Mesodermal cell (in vitro differentiated cells): Measurements from ENCODE around the gene LEAP2.
"Not testable (repeated sequence)": the region's sequence is repeated elsewhere in the genome, so short reads cannot be mapped to it uniquely, and the experiment has no call there.

Experiments
- H3K27ac ChIP-seq: 2 replicates; pipeline ENCODE4 v1.7.0; 2013; ENCODE audit warnings: mild to moderate bottlenecking, low read depth, low read length, moderate library complexity; ENCODE audit not compliant: severe bottlenecking
- H3K36me3 ChIP-seq: 2 replicates; pipeline ENCODE4 v1.7.1; 2013; ENCODE audit warnings: mild to moderate bottlenecking, low read length, moderate library complexity; ENCODE audit not compliant: control insufficient read depth, insufficient read depth
- H3K4me1 ChIP-seq: one replicate; pipeline ENCODE4 v1.7.1; 2013; ENCODE audit warnings: mild to moderate bottlenecking, low read length; ENCODE audit not compliant: insufficient read depth, control insufficient read depth, poor library complexity, severe bottlenecking
- H3K4me3 ChIP-seq: 2 replicates; pipeline ENCODE4 v1.7.0; 2013; ENCODE audit warnings: low read length, control low read depth, mild to moderate bottlenecking; ENCODE audit not compliant: insufficient read depth, poor library complexity, severe bottlenecking; ENCODE audit errors: extremely low read depth
- H3K9me3 ChIP-seq: 2 replicates; pipeline ENCODE4 v1.7.1; 2013; ENCODE audit warnings: mild to moderate bottlenecking, low read length, moderate library complexity; ENCODE audit not compliant: control insufficient read depth
- WGBS, 2 experiments: methylation state at CpG; one replicate each; pipeline ENCODE4 v1.1.5; 2013; ENCODE audit warnings: missing lambda C conversion rate in 2 of 2; ENCODE audit not compliant: insufficient coverage in 2 of 2; 5-methylcytosine and 5-hydroxymethylcytosine counted together

LEAP2 gene

DNA sequence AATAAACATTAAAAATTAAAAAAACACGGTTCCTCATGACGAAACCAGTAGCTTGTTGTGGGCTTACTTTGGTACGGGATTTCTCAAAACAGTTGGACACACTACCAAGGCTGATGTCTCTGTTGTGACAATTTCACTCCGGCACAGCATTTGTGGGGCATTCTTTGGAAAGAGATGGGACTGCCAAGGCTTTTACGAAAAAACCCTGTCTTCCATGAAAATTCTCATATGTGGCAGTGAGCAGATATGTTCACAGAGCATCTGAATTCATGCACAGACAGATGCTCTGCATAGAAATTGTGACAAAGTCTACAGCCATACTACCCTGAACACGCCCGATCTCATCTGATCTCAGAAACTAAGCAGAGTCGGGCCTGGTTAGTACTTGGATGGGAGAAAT, 25.2 kb upstream of the LEAP2 start:
- Histone ChIP-seq H3K9me3 (no peaks in the 10 kb centered on the region), H3K36me3 (no peaks in the 10 kb centered on the region), H3K4me1 (no peaks in the 10 kb centered on the region), H3K27ac (no peak overlapping the region), H3K4me3 (no peak overlapping the region)
- WGBS, 2 experiments = 85 to 98% methylated on average over 2 to 7 of the region's 8 CpGs

DNA sequence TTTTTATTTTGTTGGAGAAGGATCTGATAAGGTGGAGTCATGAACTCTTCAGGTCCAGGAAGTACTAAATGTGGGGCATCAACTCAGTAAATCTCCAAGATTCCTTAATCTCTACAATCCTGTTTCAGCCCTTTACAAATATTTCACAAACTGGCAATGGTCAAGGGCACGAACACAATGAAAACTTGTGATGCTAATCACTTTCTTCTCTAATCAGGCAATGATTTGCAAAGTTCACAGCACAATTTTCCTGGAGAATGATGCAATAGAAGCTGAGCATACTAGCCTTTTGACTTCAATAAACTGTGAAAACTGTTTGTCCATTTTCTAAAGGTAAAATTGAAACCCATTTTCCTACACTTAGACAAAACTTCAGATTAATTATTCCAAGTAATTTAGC, 24.1 kb upstream of the LEAP2 start:
- H3K27ac ChIP-seq = no peak overlapping the region

DNA sequence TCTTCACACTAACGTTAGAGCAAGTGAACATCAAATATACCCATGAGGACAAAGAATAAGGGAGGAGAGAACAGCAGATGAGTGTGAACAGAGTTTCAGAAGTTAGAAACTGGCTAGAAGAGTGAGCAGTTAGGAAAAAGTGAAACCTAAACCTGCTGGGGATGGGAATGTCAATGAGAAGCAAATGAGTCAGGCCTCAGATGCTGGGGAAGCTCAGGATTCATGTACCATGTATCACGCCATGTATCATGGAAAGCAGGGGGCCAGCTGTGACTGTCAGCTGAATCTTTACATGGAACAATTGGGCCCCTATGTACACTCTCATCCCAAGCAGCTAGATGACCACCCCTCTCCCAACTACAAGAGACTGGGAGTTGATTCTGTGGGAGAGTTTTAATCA, 23.4 kb upstream of the LEAP2 start:
- Histone ChIP-seq H3K36me3 (no peaks in the 10 kb centered on the region), H3K4me1 (no peaks in the 10 kb centered on the region), H3K4me3 (no peak overlapping the region), H3K27ac (no peak overlapping the region), H3K9me3 (no peaks in the 10 kb centered on the region)
- WGBS, 2 experiments = 82 to 100% methylated on average over 1 of the region's 2 CpGs

More for the DNA sequence above, 24.1 kb upstream of the LEAP2 start:
- WGBS, 2 experiments = 67% methylated on average over 1 of the region's 1 CpG; no CpG with 5 or more reads in 1 of the 2 experiments
- H3K4me1 ChIP-seq = no peaks in the 10 kb centered on the region
- no peaks in the 10 kb centered on the region for H3K36me3 ChIP-seq
- no peak overlapping the region for H3K4me3 ChIP-seq
- no peaks in the 10 kb centered on the region for H3K9me3 ChIP-seq

GRCh38 chr5:132853323-132853722, 20.1 kb upstream of the LEAP2 start:
- Histone ChIP-seq H3K4me3 (no peak overlapping the region), H3K4me1 (no peaks in the 10 kb centered on the region), H3K27ac (no peak overlapping the region), H3K9me3 (no peaks in the 10 kb centered on the region), H3K36me3 (no peaks in the 10 kb centered on the region)
- 93 to 94% methylated on average over 2 of the region's 3 CpGs for WGBS, 2 experiments

GRCh38 chr5:132853790-132854189, 19.7 kb upstream of the LEAP2 start:
- H3K4me1 ChIP-seq = no peaks in the 10 kb centered on the region
- H3K9me3 ChIP-seq = no peaks in the 10 kb centered on the region
- WGBS, 2 experiments = no CpG with 5 or more reads among the region's 1 CpG
- H3K36me3 ChIP-seq = no peaks in the 10 kb centered on the region
- no peak overlapping the region for H3K4me3 ChIP-seq
- H3K27ac ChIP-seq = no peak overlapping the region

- Histone ChIP-seq H3K4me1 (no peaks in the 10 kb centered on the region), H3K36me3 (no peaks in the 10 kb centered on the region), H3K4me3 (no peak overlapping the region), H3K9me3 (no peaks in the 10 kb centered on the region), H3K27ac (no peak overlapping the region)
- 34 to 46% methylated on average over 2 to 3 of the region's 3 CpGs for WGBS, 2 experiments
These were observed 19.2 kb upstream of the LEAP2 start for GRCh38 chr5:132854301-132854700.

- not testable (repeated sequence) for H3K27ac ChIP-seq, H3K9me3 ChIP-seq, H3K4me1 ChIP-seq, H3K4me3 ChIP-seq, H3K36me3 ChIP-seq
- WGBS, 2 experiments = 96 to 100% methylated on average over 1 to 5 of the region's 5 CpGs
These were observed 18.5 kb upstream of the LEAP2 start for GRCh38 chr5:132854992-132855391.

DNA sequence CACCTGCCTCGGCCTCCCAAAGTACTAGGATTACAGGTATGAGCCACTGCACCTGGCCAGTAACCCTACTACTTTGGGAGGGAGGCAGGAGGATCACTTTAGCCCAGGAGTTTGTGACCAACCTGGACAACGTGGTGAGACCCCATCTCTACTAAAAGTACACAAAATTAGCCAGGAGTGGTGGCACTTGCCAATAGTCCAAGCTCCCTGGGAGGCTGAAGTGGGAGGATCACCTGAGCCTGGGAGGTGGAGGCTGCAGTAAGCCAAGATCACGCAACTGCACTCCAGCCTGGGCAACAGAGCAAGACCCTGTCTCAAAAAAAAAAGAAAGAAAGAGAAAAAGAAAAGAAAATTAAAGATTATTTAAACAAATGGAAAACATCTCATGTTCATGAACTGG, 17.5 kb upstream of the LEAP2 start:
- Histone ChIP-seq H3K4me1 (no peaks in the 10 kb centered on the region), H3K36me3 (no peaks in the 10 kb centered on the region)
- WGBS, 2 experiments = 100% methylated on average over 2 of the region's 3 CpGs

GRCh38 chr5:132859889-132860437, 13.5 kb upstream of the LEAP2 start:
- Histone ChIP-seq H3K27ac (no peak overlapping the region), H3K4me3 (no peak overlapping the region), H3K4me1 (no peaks in the 10 kb centered on the region), H3K9me3 (no peaks in the 10 kb centered on the region), H3K36me3 (no peaks in the 10 kb centered on the region)
- 100% methylated on average over 1 of the region's 2 CpGs; no CpG with 5 or more reads in 1 of the 2 experiments for WGBS, 2 experiments

More for the DNA sequence above, 17.5 kb upstream of the LEAP2 start:
- no peaks in the 10 kb centered on the region for H3K9me3 ChIP-seq
- no peak overlapping the region for H3K27ac ChIP-seq
- H3K4me3 ChIP-seq = no peak overlapping the region

- Histone ChIP-seq H3K4me3 (no peak overlapping the region), H3K36me3 (no peaks in the 10 kb centered on the region), H3K4me1 (no peaks in the 10 kb centered on the region), H3K27ac (no peak overlapping the region), H3K9me3 (no peaks in the 10 kb centered on the region)
- WGBS, 2 experiments = 68 to 82% methylated on average over 2 to 3 of the region's 5 CpGs
These were observed 12.7 kb upstream of the LEAP2 start for GRCh38 chr5:132860742-132861141.

DNA sequence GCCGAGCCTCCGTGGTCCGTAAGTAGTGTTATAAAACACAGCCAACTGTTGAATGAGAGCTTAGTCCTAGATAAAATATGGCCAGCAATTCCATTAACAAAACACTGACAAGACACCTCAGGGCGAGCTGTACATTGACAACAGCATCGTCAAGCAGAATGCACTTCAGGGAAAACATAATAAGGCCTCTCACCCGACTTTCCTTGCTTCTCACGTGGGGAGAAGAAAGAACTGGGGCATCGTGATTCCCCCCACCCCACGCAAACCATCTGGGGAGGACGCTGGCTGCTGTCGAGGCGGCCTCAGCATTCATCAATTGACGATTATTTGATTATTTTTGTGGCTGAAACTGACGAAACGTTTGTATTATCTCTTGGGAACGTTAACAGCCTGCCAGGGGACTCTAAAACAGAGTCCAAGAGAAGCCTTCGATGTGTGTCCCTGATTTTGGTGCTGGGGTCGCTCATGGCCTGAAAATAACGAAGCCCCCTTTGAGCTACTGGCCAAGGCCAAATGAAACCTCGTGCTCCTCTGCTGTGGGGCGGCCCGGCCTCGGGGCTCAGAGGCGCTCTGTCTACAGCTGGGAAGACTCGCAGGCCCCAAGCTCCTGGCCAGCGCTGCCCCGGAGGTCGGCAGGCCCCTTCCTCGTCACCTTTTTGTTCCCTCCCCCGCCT, 7.7 kb upstream of the LEAP2 start:
- 38 to 48% methylated on average over 20 to 27 of the region's 30 CpGs for WGBS, 2 experiments
- Histone ChIP-seq H3K36me3 (peaks cover 34% of the 10 kb centered on the region), H3K9me3 (no peaks in the 10 kb centered on the region), H3K4me3 (peak overlapping the region; percentile 78), H3K4me1 (no peaks in the 10 kb centered on the region), H3K27ac (peak overlapping the region; percentile 96)
